Activated naive CD8-positive, alpha-beta T cell treated with anti-CD3 and anti-CD28 coated beads, Interleukin-2, amount 50 U/mL, for 24 hours (primary cell): ENCODE measurements around the gene SLC6A9.

Source experiments
- ATAC-seq: fragments of 150-1000 bp; cut with Tn5 transposase; one replicate; pipeline ENCODE4 v1.10.0; 2021
- DNase-seq: peaks from one replicate; pipeline ENCODE4 v3.0.0; 2021
- H3K27ac Mint-ChIP-seq: one replicate; pipeline ENCODE4 v1.8.0; 2021; ENCODE audit warnings: mild to moderate bottlenecking, mixed read lengths
- H3K27me3 Mint-ChIP-seq: one replicate; pipeline ENCODE4 v1.8.0; 2021; ENCODE audit warnings: mixed read lengths
- H3K36me3 Mint-ChIP-seq: one replicate; pipeline ENCODE4 v1.8.0; 2021; ENCODE audit warnings: low read depth, mixed read lengths
- H3K4me1 Mint-ChIP-seq: one replicate; pipeline ENCODE4 v1.8.0; 2021; ENCODE audit warnings: mixed read lengths
- H3K4me3 Mint-ChIP-seq: one replicate; pipeline ENCODE4 v1.8.0; 2021; ENCODE audit warnings: mild to moderate bottlenecking, moderate library complexity, mixed read lengths
- H3K9me3 Mint-ChIP-seq: one replicate; pipeline ENCODE4 v1.8.0; 2021; ENCODE audit warnings: mixed read lengths

SLC6A9 gene

DNA sequence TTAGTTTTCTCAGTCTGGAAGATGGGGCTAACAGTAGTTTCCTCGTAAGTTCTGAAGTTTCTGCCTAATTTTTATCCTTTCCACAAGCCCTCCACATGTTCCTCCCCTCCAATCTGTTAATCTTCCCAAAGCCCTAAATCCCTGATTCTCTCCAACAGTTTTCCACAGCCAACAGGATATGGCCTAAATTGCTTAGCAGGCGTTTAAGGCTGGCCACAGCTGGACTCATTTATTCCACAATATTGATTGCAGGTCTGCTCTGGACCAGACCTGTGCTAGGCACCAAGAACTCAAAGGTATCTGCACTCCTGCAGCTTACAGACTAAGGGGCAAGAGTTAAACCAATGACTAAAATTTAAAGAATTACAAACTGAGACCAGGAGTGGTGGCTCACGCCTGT is 3.9 kb downstream of the SLC6A9 start:
- peaks cover 16% of the 10 kb centered on the region for H3K4me1 Mint-ChIP-seq
- ATAC-seq (no peak), DNase-seq (no peak)
- H3K27me3 Mint-ChIP-seq, result no peaks in the 10 kb centered on the region
- no peaks in the 10 kb centered on the region for H3K9me3 Mint-ChIP-seq
- H3K4me3 Mint-ChIP-seq, result no peak overlapping the region
- peaks cover 6% of the 10 kb centered on the region for H3K36me3 Mint-ChIP-seq
- H3K27ac Mint-ChIP-seq, result no peak overlapping the region

DNA sequence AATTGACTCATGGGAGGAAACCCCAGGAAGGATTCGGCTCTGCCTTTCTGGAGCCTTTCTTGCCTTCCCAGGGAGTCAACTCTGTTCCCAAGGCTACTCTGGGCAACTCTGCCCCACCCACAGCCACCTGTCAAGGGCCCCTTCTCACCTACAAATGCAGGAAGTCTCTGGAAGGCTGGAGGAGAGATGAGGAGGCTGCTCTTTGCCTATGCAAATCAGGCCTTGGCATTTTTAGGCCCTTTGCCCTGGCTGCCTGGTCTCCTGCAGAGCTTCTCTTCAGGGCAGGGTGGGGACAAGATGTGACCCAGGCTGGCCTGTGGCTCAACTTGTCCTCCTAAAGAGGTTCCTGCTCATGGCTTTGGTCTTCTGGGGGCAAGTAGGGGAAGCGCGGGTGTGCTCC is 5.4 kb downstream of the SLC6A9 start:
- H3K4me3 Mint-ChIP-seq, result no peak overlapping the region
- ATAC-seq, result no peak
- no peaks in the 10 kb centered on the region for H3K27me3 Mint-ChIP-seq
- no peak for DNase-seq
- H3K4me1 Mint-ChIP-seq, result peaks cover 14% of the 10 kb centered on the region
- no peak overlapping the region for H3K27ac Mint-ChIP-seq
- H3K36me3 Mint-ChIP-seq, result peaks cover 9% of the 10 kb centered on the region
- H3K9me3 Mint-ChIP-seq, result no peaks in the 10 kb centered on the region

DNA sequence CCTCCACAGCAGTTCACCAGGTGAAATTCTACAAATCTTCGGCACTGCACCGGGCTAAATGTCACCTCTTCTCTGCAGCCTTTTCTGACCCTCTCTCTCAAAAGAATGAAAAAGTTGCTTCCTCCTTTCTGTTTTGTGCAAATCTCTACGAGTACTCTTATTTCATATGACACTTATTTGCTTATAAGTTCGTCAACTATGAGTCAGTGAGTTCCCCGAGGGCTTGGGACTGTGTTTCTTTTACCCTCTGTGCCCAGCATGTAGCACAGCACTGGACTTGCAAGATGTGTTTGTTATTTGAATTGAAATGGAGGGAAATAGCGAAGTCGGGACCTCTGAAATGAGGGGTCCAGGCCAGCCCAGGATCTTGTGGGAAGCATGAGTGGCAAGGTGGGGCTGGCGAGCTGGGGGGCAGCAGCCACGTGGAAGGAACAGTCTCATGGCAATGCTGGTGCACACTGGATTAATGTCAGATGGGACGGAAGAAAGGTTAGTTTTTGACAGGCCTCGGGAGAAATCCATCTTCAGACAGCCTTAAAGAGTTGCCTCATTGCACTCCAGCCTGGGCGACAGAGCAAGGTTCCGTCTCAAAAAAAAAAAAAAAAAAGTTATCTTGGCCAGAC is 6.2 kb downstream of the SLC6A9 start:
- H3K36me3 Mint-ChIP-seq, result peaks cover 9% of the 10 kb centered on the region
- H3K4me1 Mint-ChIP-seq, result peaks cover 14% of the 10 kb centered on the region
- no peaks in the 10 kb centered on the region for H3K27me3 Mint-ChIP-seq
- no peak overlapping the region for H3K4me3 Mint-ChIP-seq
- no peak for DNase-seq
- ATAC-seq, result no peak
- no peak overlapping the region for H3K27ac Mint-ChIP-seq
- H3K9me3 Mint-ChIP-seq, result no peaks in the 10 kb centered on the region

GRCh38 chr1:44024031-44024902 is 7.0 kb downstream of the SLC6A9 start:
- H3K4me3 Mint-ChIP-seq, result no peak overlapping the region
- no peaks in the 10 kb centered on the region for H3K27me3 Mint-ChIP-seq
- H3K27ac Mint-ChIP-seq, result no peak overlapping the region
- no peaks in the 10 kb centered on the region for H3K9me3 Mint-ChIP-seq
- DNase-seq, result no peak
- H3K36me3 Mint-ChIP-seq, result peaks cover 9% of the 10 kb centered on the region
- H3K4me1 Mint-ChIP-seq, result peaks cover 8% of the 10 kb centered on the region
- ATAC-seq, result no peak

DNA sequence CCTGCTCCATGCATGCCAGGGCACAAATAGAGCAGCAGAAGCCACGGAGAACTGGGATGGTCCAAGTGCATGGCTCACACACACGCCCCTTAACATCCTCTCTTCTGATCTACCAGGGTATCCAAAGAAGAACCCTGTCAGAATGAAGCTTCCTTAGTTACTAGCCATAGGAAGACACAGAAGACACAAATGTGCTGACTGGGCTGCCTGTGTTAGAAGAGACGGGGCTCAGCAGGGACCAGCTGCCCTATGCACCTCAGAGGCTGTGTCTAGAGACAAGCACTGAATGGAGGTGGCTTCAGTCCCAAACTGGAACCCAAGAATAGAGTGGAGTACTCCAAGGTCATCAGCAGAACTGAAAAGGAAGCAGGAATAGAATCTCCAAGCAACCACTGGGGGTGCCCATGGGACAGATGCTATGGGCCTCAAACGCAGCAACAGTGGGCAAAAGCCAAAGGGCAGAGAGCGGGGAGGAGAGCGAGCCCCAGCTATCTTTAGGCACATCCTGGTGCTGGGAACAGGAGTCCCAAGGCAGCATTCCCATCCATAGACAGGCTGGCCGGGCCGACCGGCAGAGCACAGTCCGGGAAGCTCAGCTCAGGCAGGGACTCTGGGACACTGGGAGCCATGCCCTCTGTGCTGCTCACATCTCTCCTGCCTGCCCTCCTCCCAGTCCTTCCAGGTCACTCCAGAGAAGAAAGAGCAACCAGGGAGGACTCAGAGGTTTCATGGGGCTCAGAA is 9.5 kb downstream of the SLC6A9 start:
- H3K9me3 Mint-ChIP-seq, result no peaks in the 10 kb centered on the region
- DNase-seq (no peak), ATAC-seq (no peak)
- H3K36me3 Mint-ChIP-seq, result peaks cover 9% of the 10 kb centered on the region
- H3K27ac Mint-ChIP-seq, result no peak overlapping the region
- H3K4me3 Mint-ChIP-seq, result no peak overlapping the region
- H3K27me3 Mint-ChIP-seq, result no peaks in the 10 kb centered on the region
- H3K4me1 Mint-ChIP-seq, result no peaks in the 10 kb centered on the region

- Mint-ChIP-seq H3K4me1 (no peaks in the 10 kb centered on the region), H3K4me3 (no peak overlapping the region), H3K9me3 (no peaks in the 10 kb centered on the region), H3K27me3 (no peaks in the 10 kb centered on the region), H3K27ac (no peak overlapping the region), H3K36me3 (peaks cover 9% of the 10 kb centered on the region)
- no peak for DNase-seq
- no peak for ATAC-seq
Observed at GRCh38 chr1:44021156-44021555, 10.1 kb downstream of the SLC6A9 start.

DNA sequence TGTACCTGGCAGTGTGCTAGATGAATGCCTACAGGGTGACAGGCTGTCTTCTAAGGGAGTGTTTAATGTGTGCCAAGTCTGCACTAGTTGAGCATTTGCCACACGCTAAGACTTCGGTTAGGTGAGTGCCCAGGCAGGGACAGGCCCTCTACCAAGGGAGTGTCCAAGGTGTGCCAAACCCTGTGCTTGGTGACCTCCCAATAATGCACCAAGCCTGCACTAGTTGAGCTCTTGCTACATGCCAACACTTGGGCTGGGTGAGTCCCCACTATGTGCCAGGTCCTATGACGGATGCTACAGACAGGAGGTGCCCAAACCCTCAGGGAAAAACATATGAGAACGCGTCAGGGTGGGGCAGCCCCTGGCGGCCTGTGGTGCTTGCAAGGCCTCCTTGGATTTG is 10.8 kb downstream of the SLC6A9 start:
- H3K4me3 Mint-ChIP-seq, result no peak overlapping the region
- no peak overlapping the region for H3K27ac Mint-ChIP-seq
- no peaks in the 10 kb centered on the region for H3K27me3 Mint-ChIP-seq
- ATAC-seq (no peak), DNase-seq (no peak)
- H3K9me3 Mint-ChIP-seq, result no peaks in the 10 kb centered on the region
- peaks cover 9% of the 10 kb centered on the region for H3K36me3 Mint-ChIP-seq
- no peaks in the 10 kb centered on the region for H3K4me1 Mint-ChIP-seq

DNA sequence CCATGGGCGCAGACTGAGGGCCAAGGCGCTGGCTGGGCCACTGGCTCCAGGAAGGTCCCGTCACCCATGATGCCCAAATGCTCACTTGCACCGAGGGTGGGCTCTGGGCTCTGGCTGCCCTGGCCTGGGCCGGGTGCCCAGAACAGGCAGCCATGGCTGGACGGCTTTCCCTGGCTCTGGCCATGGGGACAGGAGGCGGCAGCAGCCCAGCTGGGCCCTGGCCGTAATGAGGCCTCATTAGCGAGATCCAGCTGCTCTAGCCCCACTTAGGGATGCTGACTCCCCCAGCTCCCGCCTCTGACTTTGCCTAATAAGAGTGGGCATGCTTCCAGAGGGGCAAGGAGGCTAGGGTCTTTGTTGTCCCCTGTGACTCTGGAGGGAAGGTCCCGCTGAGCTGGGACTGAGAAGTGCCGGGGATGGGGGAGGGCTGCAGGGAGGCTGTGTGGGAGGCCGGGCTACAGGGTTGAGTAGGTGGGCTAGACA is 11.8 kb downstream of the SLC6A9 start:
- Mint-ChIP-seq H3K4me1 (no peaks in the 10 kb centered on the region), H3K27me3 (no peaks in the 10 kb centered on the region), H3K36me3 (peaks cover 7% of the 10 kb centered on the region), H3K27ac (no peak overlapping the region), H3K4me3 (no peak overlapping the region), H3K9me3 (no peaks in the 10 kb centered on the region)
- ATAC-seq (no peak), DNase-seq (no peak)

DNA sequence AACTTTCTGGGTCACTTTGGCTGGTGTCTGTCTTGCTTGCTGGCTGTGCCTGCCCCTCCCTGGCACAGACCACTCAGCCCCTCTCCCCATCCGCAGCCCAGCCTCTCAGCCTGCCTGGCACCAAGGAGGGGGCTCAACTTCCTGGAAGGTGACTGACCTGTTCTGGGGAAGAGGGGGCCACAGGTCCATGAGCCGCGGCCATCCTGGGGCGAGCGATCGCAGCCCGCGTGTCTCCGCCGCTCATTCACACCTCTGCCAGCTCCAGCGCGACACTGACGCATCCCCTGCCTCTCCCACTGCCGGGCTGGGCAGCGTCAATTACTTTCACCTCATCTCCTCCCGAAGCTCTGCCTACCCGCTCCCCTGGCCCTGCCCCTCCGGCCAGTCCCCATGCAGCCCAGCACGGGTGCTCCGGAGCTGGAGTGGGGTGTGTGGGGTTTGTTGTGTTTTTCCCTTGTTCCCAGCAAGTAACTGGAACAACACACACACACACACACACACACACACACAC is 14.3 kb downstream of the SLC6A9 start:
- Mint-ChIP-seq H3K4me3 (no peak overlapping the region), H3K4me1 (peaks cover 11% of the 10 kb centered on the region), H3K9me3 (no peaks in the 10 kb centered on the region), H3K27ac (no peak overlapping the region), H3K36me3 (peaks cover 3% of the 10 kb centered on the region), H3K27me3 (no peaks in the 10 kb centered on the region)
- DNase-seq (no peak), ATAC-seq (no peak)

GRCh38 chr1:44016041-44016889 is 15.0 kb downstream of the SLC6A9 start:
- Mint-ChIP-seq H3K27me3 (no peaks in the 10 kb centered on the region), H3K9me3 (no peaks in the 10 kb centered on the region), H3K36me3 (no peaks in the 10 kb centered on the region), H3K4me3 (no peak overlapping the region), H3K27ac (no peak overlapping the region), H3K4me1 (peaks cover 11% of the 10 kb centered on the region)
- DNase-seq (no peak), ATAC-seq (peak; percentile 22)

- H3K4me1 Mint-ChIP-seq, result peaks cover 11% of the 10 kb centered on the region
- H3K27ac Mint-ChIP-seq, result no peak overlapping the region
- ATAC-seq (no peak), DNase-seq (no peak)
- no peaks in the 10 kb centered on the region for H3K36me3 Mint-ChIP-seq
- H3K27me3 Mint-ChIP-seq, result no peaks in the 10 kb centered on the region
- H3K9me3 Mint-ChIP-seq, result no peaks in the 10 kb centered on the region
- H3K4me3 Mint-ChIP-seq, result no peak overlapping the region
Observed at GRCh38 chr1:44015206-44015605, 16.1 kb downstream of the SLC6A9 start.

- Mint-ChIP-seq H3K9me3 (no peaks in the 10 kb centered on the region), H3K4me3 (no peak overlapping the region), H3K27me3 (no peaks in the 10 kb centered on the region), H3K4me1 (peaks cover 11% of the 10 kb centered on the region), H3K27ac (no peak overlapping the region), H3K36me3 (no peaks in the 10 kb centered on the region)
- no peak for ATAC-seq
- DNase-seq, result no peak
Observed at GRCh38 chr1:44014365-44015104, 16.7 kb downstream of the SLC6A9 start.

GRCh38 chr1:44013949-44014348 is 17.3 kb downstream of the SLC6A9 start:
- DNase-seq, result no peak
- no peak overlapping the region for H3K27ac Mint-ChIP-seq
- H3K36me3 Mint-ChIP-seq, result no peaks in the 10 kb centered on the region
- H3K27me3 Mint-ChIP-seq, result no peaks in the 10 kb centered on the region
- no peak for ATAC-seq
- peaks cover 11% of the 10 kb centered on the region for H3K4me1 Mint-ChIP-seq
- no peaks in the 10 kb centered on the region for H3K9me3 Mint-ChIP-seq
- no peak overlapping the region for H3K4me3 Mint-ChIP-seq
